SW 1271 (cell line): ENCODE results near the gene ASF1B.
A peak's percentile ranks its signal among the peaks of the same experiment; 100 is the strongest.
"Not testable (repeated sequence)": the region's sequence is repeated elsewhere in the genome, so short reads cannot be mapped to it uniquely, and the experiment has no call there.

Experiments used
- DNase-seq, 2 experiments: peaks; one replicate each; lab custom pipeline; 2025; lab: John Stamatoyannopoulos, UW

ASF1B gene

GRCh38 chr19:14159059-14159458 lies 22.7 kb upstream of the ASF1B start:
- no peak for DNase-seq

- no peak for DNase-seq
Observed at GRCh38 chr19:14158276-14159023, 22.1 kb upstream of the ASF1B start.

GRCh38 chr19:14156971-14157717 lies 20.8 kb upstream of the ASF1B start:
- no peak for DNase-seq

GRCh38 chr19:14156122-14156521 lies 19.7 kb upstream of the ASF1B start:
- DNase-seq = no peak

- DNase-seq = no peak
Observed at GRCh38 chr19:14155371-14155770, 19.0 kb upstream of the ASF1B start.

GRCh38 chr19:14152713-14153112 lies 16.3 kb upstream of the ASF1B start:
- no peak for DNase-seq

GRCh38 chr19:14150770-14151661 lies 14.6 kb upstream of the ASF1B start:
- no peak for DNase-seq

- no peak for DNase-seq
Observed at GRCh38 chr19:14150041-14150769, 13.8 kb upstream of the ASF1B start.

- no peak for DNase-seq
Observed at GRCh38 chr19:14149509-14149994, 13.2 kb upstream of the ASF1B start.

- DNase-seq = no peak
Observed at GRCh38 chr19:14148751-14149410, 12.5 kb upstream of the ASF1B start.

- DNase-seq = peak in 1 of 2 experiments; percentile 26
Observed at GRCh38 chr19:14147797-14148605, 11.6 kb upstream of the ASF1B start.

- DNase-seq = no peak
Observed at GRCh38 chr19:14146789-14147216, 10.4 kb upstream of the ASF1B start.

- not testable (repeated sequence) for DNase-seq
Observed at GRCh38 chr19:14146169-14146568, 9.8 kb upstream of the ASF1B start.

- no peak for DNase-seq
Observed at GRCh38 chr19:14145381-14145780, 9.0 kb upstream of the ASF1B start.

- DNase-seq = no peak
Observed at GRCh38 chr19:14142262-14143190, 6.1 kb upstream of the ASF1B start.

GRCh38 chr19:14141041-14141440 lies 4.7 kb upstream of the ASF1B start:
- no peak for DNase-seq

- DNase-seq = no peak
Observed at GRCh38 chr19:14139944-14140343, 3.6 kb upstream of the ASF1B start.

GRCh38 chr19:14138576-14139265 lies 2.3 kb upstream of the ASF1B start:
- no peak for DNase-seq
